ENCODE data around the gene DNAJC10. TPM values are rescaled to one million over a fixed set of nuclear protein-coding genes. Genes with fewer than 3 reads are reported as not detected.

Gene DNAJC10
- total and polyA plus RNA-seq, 9 of the 15 experiments (the other 6 are each of a cell fraction or from before 2014, with no cell fraction given): 9.8 to 77.7 (median 57.3) TPM

- Histone ChIP-seq H4K20me1 (replicated peaks; ENCODE audit: control insufficient read depth, insufficient read depth, low read length) (no peaks in the 10 kb centered on the region), H3K27me3 (ENCODE audit: control insufficient read depth in 2 of 2, insufficient read depth in 2 of 2, low read length in 2 of 2) (peaks cover 6 to 9% of the 10 kb centered on the region in 2 experiments; a peak in 4 of 5 replicates), H3K4me3 (no peak overlapping the region), H3K9me3 (replicated peaks; ENCODE audit: control insufficient read depth, insufficient read depth, low read depth, low read length) (no peaks in the 10 kb centered on the region), H3K36me3 (ENCODE audit: control insufficient read depth, insufficient read depth, low read length) (no peaks in the 10 kb centered on the region), H3K9me1 (ENCODE audit: control insufficient read depth, insufficient read depth, low read length) (no peaks in the 10 kb centered on the region), H3K79me2 (ENCODE audit: control insufficient read depth, insufficient read depth, low read length) (no peaks in the 10 kb centered on the region), H3K4me2 (ENCODE audit: insufficient read depth, low read length) (no peak overlapping the region), H2AFZ (ENCODE audit: low read depth, low read length) (no peak overlapping the region), H3K27ac (ENCODE audit: extremely low read depth, low read depth, low read length) (no peak overlapping the region), H3K4me1 (replicated peaks in 1 of 2; ENCODE audit: control insufficient read depth in 2 of 2, insufficient read depth in 2 of 2, low read length in 2 of 2) (no peaks in the 10 kb centered on the region), H3K9ac (ENCODE audit: insufficient read depth in 1 of 2, low read depth in 2 of 2, low read length in 2 of 2) (no peak overlapping the region)
- TF ChIP-seq NFYB (IDR thresholded peaks at IDR 0.05; ENCODE audit: extremely low read depth, insufficient read length) (no peak), EHMT2 (IDR thresholded peaks at IDR 0.05) (no peak), SIRT6 (IDR thresholded peaks at IDR 0.05; ENCODE audit: low read depth, low read length) (no peak), BRD9 (IDR thresholded peaks at IDR 0.05; ENCODE audit: low read depth, partially characterized antibody) (no peak)
- CTCF ChIA-PET (ENCODE audit: low intra/inter-chr PET ratio): no interaction called here
- in situ Hi-C loops (cut with MboI): no loop called here
- intact Hi-C loops (cut with micrococcal nuclease): no loop called here
- POLR2A ChIA-PET: interaction anchor here (0.6 to 1.4 kb wide), 6 partner anchors 9 to 212 kb away, joined by 3 to 4 read pairs (median 3); no protein-coding TSS in a partner anchor
- no TSS peak for BruUV-seq (replicated peaks)
- DNase-seq (ENCODE audit: extremely low read depth in 1 of 4, low spot score in 3 of 4) (no peak), FAIRE-seq (no peak), ATAC-seq (no peak)
- 3% methylated on average over 4 of the region's 4 CpGs for WGBS (ENCODE audit: insufficient coverage, low coverage, missing lambda C conversion rate)
Observed at GRCh38 chr2:182819412-182819811, 103.4 kb downstream of the DNAJC10 start.

GRCh38 chr2:182821182-182821581, 105.1 kb downstream of the DNAJC10 start:
- no TSS peak for BruUV-seq (replicated peaks)
- FAIRE-seq: no peak
- POLR2A ChIA-PET: interaction anchor here (0.5 to 0.6 kb wide), 3 partner anchors 20 to 220 kb away, joined by 3 to 4 read pairs (median 3); no protein-coding TSS in a partner anchor
- TF ChIP-seq TAL1 (IDR thresholded peaks at IDR 0.05) (no peak), TAF9B (IDR thresholded peaks at IDR 0.05; ENCODE audit: partially characterized antibody) (no peak), EP300 (IDR thresholded peaks at IDR 0.05; ENCODE audit: low read length) (no peak), AFF1 (IDR thresholded peaks at IDR 0.05; ENCODE audit: low read depth in 1 of 2, partially characterized antibody in 2 of 2) (no peak), SRSF9 (IDR thresholded peaks at IDR 0.05; ENCODE audit: borderline replicate concordance, low read depth, low read length) (no peak), PHF20 (IDR thresholded peaks at IDR 0.05; ENCODE audit: partially characterized antibody) (no peak), ZC3H8 (IDR thresholded peaks at IDR 0.05) (no peak), BHLHE40 (IDR thresholded peaks at IDR 0.05; ENCODE audit: low read length) (no peak), KLF6 (CRISPR knock-in tag; IDR thresholded peaks at IDR 0.05; ENCODE audit: borderline replicate concordance) (no peak), CBX3 (IDR thresholded peaks at IDR 0.05; ENCODE audit: borderline replicate concordance in 1 of 2, low read length in 2 of 2) (no peak)

More at GRCh38 chr2:182821182-182821581, 105.1 kb downstream of the DNAJC10 start:
- WGBS (ENCODE audit: insufficient coverage, low coverage, missing lambda C conversion rate): 3% methylated on average over 2 of the region's 2 CpGs
- no peaks in the 10 kb centered on the region for H3K9me3 ChIP-seq (replicated peaks; ENCODE audit: control insufficient read depth, insufficient read depth, low read depth, low read length)
- H3K9ac ChIP-seq (ENCODE audit: insufficient read depth in 1 of 2, low read depth in 2 of 2, low read length in 2 of 2): no peak overlapping the region
- H3K4me1 ChIP-seq (replicated peaks in 1 of 2; ENCODE audit: control insufficient read depth in 2 of 2, insufficient read depth in 2 of 2, low read length in 2 of 2): no peaks in the 10 kb centered on the region
- CTCF ChIA-PET (ENCODE audit: low intra/inter-chr PET ratio): no interaction called here
- H3K4me2 ChIP-seq (ENCODE audit: insufficient read depth, low read length): no peak overlapping the region
- in situ Hi-C loops (cut with MboI): no loop called here
- no peaks in the 10 kb centered on the region for H3K79me2 ChIP-seq (ENCODE audit: control insufficient read depth, insufficient read depth, low read length)
- DNase-seq (ENCODE audit: extremely low read depth in 1 of 4, low spot score in 3 of 4) (peak in 1 of 4 experiments; percentile 3), ATAC-seq (peak; percentile 42; the same call in 1 of the 3 replicates)
- no peak overlapping the region for H3K27ac ChIP-seq (ENCODE audit: extremely low read depth, low read depth, low read length)
- intact Hi-C loops (cut with micrococcal nuclease): no loop called here
- no peaks in the 10 kb centered on the region for H3K36me3 ChIP-seq (ENCODE audit: control insufficient read depth, insufficient read depth, low read length)
- H3K27me3 ChIP-seq (ENCODE audit: control insufficient read depth in 2 of 2, insufficient read depth in 2 of 2, low read length in 2 of 2): peaks cover 2 to 7% of the 10 kb centered on the region in 2 experiments; a peak in 2 of 5 replicates
- H3K9me1 ChIP-seq (ENCODE audit: control insufficient read depth, insufficient read depth, low read length): no peaks in the 10 kb centered on the region
- H2AFZ ChIP-seq (ENCODE audit: low read depth, low read length): no peak overlapping the region
- no peaks in the 10 kb centered on the region for H4K20me1 ChIP-seq (replicated peaks; ENCODE audit: control insufficient read depth, insufficient read depth, low read length)
- no peak overlapping the region for H3K4me3 ChIP-seq
